HepG2 (cell line): ENCODE measurements around the gene SLIT1. TPM values are rescaled to one million over a fixed set of nuclear protein-coding genes. Genes with fewer than 3 reads are reported as not detected.
A peak's percentile ranks its signal among the peaks of the same experiment; 100 is the strongest.

Source experiments
- ESRRA ChIP-seq: sonication (generic); formaldehyde crosslinking; IDR thresholded peaks from 2 replicates; pipeline ENCODE4 v1.5.1; 2020; ENCODE audit warnings: mild to moderate bottlenecking, low read depth, missing genetic modification reagents
- FOXA1 ChIP-seq, 2 experiments: fragments of 450-650 bp in 1 of 2; sonication (generic) in 1 of 2; formaldehyde crosslinking in 1 of 2; IDR thresholded peaks; 2 replicates each; pipeline versions ENCODE4 v1.4.0 to v1.6.1; 2016 to 2020; ENCODE audit warnings: missing genetic modification reagents in 1 of 2
- GATAD1 ChIP-seq: IDR thresholded peaks from 2 replicates; pipeline ENCODE4 v1.6.1; 2016; ENCODE audit warnings: missing genetic modification reagents, missing compliant biosample characterization
- JUND ChIP-seq: sonication (generic); formaldehyde crosslinking; IDR thresholded peaks from 2 replicates; pipeline ENCODE4 v1.8.0; 2022; ENCODE audit warnings: mild to moderate bottlenecking, missing genetic modification reagents
- KLF13 ChIP-seq: sonication (generic); formaldehyde crosslinking; IDR thresholded peaks from 2 replicates; pipeline ENCODE4 v1.4.0; 2020; ENCODE audit warnings: mild to moderate bottlenecking, missing genetic modification reagents
- MIER2 ChIP-seq: IDR thresholded peaks from 2 replicates; pipeline ENCODE4 v1.6.1; 2016; ENCODE audit warnings: missing biosample characterization, missing genetic modification reagents
- RAD21 ChIP-seq: fragments of 450-650 bp; formaldehyde crosslinking; IDR thresholded peaks from 2 replicates; pipeline ENCODE4 v1.5.0; 2020; ENCODE audit warnings: mild to moderate bottlenecking
- SNAPC2 ChIP-seq: sonication (generic); formaldehyde crosslinking; IDR thresholded peaks from 2 replicates; pipeline ENCODE4 v1.8.1; 2022; ENCODE audit warnings: mild to moderate bottlenecking, missing genetic modification reagents
- ZBTB21 ChIP-seq: sonication (generic); formaldehyde crosslinking; IDR thresholded peaks from 2 replicates; pipeline ENCODE4 v1.4.0; 2020; ENCODE audit warnings: missing genetic modification reagents
- ZNF343 ChIP-seq: sonication (generic); formaldehyde crosslinking; IDR thresholded peaks from 2 replicates; pipeline ENCODE4 v1.4.0; 2020; ENCODE audit warnings: mild to moderate bottlenecking, missing genetic modification reagents
- ZNF430 ChIP-seq: sonication (generic); formaldehyde crosslinking; IDR thresholded peaks from 2 replicates; pipeline ENCODE4 v1.9.0; 2021; ENCODE audit warnings: mild to moderate bottlenecking, missing genetic modification reagents
- ZNF558 ChIP-seq: sonication (generic); formaldehyde crosslinking; IDR thresholded peaks from 2 replicates; pipeline ENCODE4 v1.9.0; 2022; ENCODE audit warnings: mild to moderate bottlenecking, missing genetic modification reagents, borderline replicate concordance
- ZNF775 ChIP-seq: sonication (generic); formaldehyde crosslinking; IDR thresholded peaks from 2 replicates; pipeline ENCODE4 v1.4.0; 2020; ENCODE audit warnings: missing genetic modification reagents, mild to moderate bottlenecking, moderate library complexity, borderline replicate concordance
- ZNF776 ChIP-seq: sonication (generic); formaldehyde crosslinking; IDR thresholded peaks from 2 replicates; pipeline ENCODE4 v1.4.0; 2020; ENCODE audit warnings: mild to moderate bottlenecking, missing genetic modification reagents
- ZNF841 ChIP-seq: sonication (generic); formaldehyde crosslinking; IDR thresholded peaks from 2 replicates; pipeline ENCODE4 v1.8.1; 2023; ENCODE audit warnings: missing genetic modification reagents, borderline replicate concordance
- polyA plus RNA-seq, 8 experiments: library from polyadenylated mRNA; depleted of rRNA in 3 of 8; stranded (reverse) in 7 of 8; unstranded in 1 of 8; fragments of >200 nt; fragmentation: Illumina TruSeq in 4 of 8; extraction: Trizol in 4 of 8; gene quantifications; 2 replicates each; pipeline versions ENCODE4 v1.2.1 to v1.2.3, GENCODE V29; 2011 to 2016; ENCODE audit warnings: low read depth in 4 of 8, missing spikeins in 1 of 8, mixed read lengths in 1 of 8; ENCODE audit not compliant: insufficient read depth in 1 of 8
- total RNA-seq, 5 experiments: library from RNA; depleted of rRNA; stranded (reverse); fragments of >200 nt; fragmentation: Illumina TruSeq; extraction: Trizol; gene quantifications; 2 replicates each; pipeline ENCODE4 v1.2.3, GENCODE V29; 2016; ENCODE audit warnings: low read depth in 1 of 5
- TF ChIP-seq, protein P1 (sequence below): sonication (generic); formaldehyde crosslinking; IDR thresholded peaks from 2 replicates; pipeline ENCODE4 v1.4.0; 2020; ENCODE audit warnings: missing genetic modification reagents
- TF ChIP-seq, protein P2 (sequence below): sonication (generic); formaldehyde crosslinking; IDR thresholded peaks from 2 replicates; pipeline ENCODE4 v1.5.0; 2020; ENCODE audit warnings: missing genetic modification reagents
- TF ChIP-seq, protein P3 (sequence below): sonication (generic); formaldehyde crosslinking; IDR thresholded peaks from 2 replicates; pipeline ENCODE4 v1.5.1; 2020; ENCODE audit warnings: mild to moderate bottlenecking, missing genetic modification reagents, moderate library complexity
- TF ChIP-seq, protein P4 (sequence below): sonication (generic); formaldehyde crosslinking; IDR thresholded peaks from 2 replicates; pipeline ENCODE4 v1.5.0; 2020; ENCODE audit warnings: mild to moderate bottlenecking, missing genetic modification reagents, moderate library complexity
- TF ChIP-seq, protein P5 (sequence below): sonication (generic); formaldehyde crosslinking; IDR thresholded peaks from 2 replicates; pipeline ENCODE4 v1.4.0; 2020; ENCODE audit warnings: missing genetic modification reagents

The SLIT1 gene
- total and polyA plus RNA-seq, 2 of the 13 experiments (the other 11 are each of a cell fraction or from before 2014, with no cell fraction given) = 0.09 to 0.33 TPM

DNA sequence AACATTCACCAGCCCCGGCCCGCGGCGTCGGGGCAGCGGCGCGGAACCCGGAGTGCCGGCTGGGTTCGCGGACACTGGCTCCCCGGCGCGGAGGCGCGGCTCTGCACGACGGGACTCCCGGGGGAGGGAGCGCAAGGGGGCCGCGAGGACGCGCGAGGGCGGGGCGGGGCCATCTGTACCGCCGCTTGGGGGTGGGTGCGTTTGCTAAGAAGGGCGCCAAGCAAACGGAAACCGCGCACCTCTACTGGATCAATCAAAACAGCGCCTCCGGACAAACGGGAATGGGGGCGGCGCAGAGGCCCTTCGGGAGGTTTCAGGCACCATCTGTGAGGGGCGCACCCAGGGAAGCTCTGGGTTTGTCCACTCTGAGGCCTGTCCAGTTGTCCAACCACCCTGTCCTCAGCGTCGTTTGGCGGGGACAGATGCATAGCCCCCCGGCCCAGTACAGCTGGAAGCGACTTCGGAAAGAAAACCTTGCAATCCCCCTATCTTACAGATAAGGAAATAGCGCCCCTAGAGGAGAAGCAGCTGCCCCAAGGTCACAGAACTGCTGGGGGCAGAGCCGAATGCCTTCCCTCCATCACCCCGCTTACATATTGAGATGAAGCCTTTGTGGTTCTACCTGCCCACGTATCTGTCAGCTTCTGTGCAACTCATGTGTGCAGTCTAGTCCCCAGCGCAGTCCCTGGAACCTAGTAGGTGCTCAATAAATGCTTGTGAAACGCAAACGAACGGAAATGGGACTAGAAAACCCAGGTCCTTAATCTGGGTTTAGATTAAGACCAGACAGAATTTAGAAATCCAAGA is 10.7 kb upstream of the SLIT1 start (continued):
- TF ChIP-seq, protein P1, sequence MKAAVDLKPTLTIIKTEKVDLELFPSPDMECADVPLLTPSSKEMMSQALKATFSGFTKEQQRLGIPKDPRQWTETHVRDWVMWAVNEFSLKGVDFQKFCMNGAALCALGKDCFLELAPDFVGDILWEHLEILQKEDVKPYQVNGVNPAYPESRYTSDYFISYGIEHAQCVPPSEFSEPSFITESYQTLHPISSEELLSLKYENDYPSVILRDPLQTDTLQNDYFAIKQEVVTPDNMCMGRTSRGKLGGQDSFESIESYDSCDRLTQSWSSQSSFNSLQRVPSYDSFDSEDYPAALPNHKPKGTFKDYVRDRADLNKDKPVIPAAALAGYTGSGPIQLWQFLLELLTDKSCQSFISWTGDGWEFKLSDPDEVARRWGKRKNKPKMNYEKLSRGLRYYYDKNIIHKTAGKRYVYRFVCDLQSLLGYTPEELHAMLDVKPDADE (CRISPR knock-in tag) = no peak
- no peak for TF ChIP-seq ZNF558
- no peak for TF ChIP-seq ZBTB21
- TF ChIP-seq JUND (CRISPR knock-in tag) = no peak
- TF ChIP-seq ZNF343 (CRISPR knock-in tag) = no peak
- TF ChIP-seq MIER2 (CRISPR knock-in tag) = 0 out of 2 replicates have a peak, but pooled peaks have one; percentile 28
- TF ChIP-seq, protein P2, sequence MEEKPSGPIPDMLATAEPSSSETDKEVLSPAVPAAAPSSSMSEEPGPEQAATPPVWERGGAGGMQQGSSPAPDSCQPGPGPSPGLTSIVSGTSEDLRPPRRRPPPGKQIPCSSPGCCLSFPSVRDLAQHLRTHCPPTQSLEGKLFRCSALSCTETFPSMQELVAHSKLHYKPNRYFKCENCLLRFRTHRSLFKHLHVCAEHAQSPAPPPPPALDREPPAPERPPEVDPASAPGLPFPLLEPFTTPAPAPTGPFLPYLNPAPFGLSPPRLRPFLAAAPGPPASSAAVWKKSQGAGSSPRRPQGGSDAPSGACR (CRISPR knock-in tag) = no peak
- TF ChIP-seq FOXA1 (IDR thresholded peaks at IDR 0.05) = no peak
- no peak for TF ChIP-seq FOXA1 (CRISPR knock-in tag; IDR thresholded peaks at IDR 0.05)
- no peak for TF ChIP-seq GATAD1
- TF ChIP-seq ESRRA (CRISPR knock-in tag) = 0 out of 2 replicates have a peak, but pooled peaks have one; percentile 56
- TF ChIP-seq, protein P3, sequence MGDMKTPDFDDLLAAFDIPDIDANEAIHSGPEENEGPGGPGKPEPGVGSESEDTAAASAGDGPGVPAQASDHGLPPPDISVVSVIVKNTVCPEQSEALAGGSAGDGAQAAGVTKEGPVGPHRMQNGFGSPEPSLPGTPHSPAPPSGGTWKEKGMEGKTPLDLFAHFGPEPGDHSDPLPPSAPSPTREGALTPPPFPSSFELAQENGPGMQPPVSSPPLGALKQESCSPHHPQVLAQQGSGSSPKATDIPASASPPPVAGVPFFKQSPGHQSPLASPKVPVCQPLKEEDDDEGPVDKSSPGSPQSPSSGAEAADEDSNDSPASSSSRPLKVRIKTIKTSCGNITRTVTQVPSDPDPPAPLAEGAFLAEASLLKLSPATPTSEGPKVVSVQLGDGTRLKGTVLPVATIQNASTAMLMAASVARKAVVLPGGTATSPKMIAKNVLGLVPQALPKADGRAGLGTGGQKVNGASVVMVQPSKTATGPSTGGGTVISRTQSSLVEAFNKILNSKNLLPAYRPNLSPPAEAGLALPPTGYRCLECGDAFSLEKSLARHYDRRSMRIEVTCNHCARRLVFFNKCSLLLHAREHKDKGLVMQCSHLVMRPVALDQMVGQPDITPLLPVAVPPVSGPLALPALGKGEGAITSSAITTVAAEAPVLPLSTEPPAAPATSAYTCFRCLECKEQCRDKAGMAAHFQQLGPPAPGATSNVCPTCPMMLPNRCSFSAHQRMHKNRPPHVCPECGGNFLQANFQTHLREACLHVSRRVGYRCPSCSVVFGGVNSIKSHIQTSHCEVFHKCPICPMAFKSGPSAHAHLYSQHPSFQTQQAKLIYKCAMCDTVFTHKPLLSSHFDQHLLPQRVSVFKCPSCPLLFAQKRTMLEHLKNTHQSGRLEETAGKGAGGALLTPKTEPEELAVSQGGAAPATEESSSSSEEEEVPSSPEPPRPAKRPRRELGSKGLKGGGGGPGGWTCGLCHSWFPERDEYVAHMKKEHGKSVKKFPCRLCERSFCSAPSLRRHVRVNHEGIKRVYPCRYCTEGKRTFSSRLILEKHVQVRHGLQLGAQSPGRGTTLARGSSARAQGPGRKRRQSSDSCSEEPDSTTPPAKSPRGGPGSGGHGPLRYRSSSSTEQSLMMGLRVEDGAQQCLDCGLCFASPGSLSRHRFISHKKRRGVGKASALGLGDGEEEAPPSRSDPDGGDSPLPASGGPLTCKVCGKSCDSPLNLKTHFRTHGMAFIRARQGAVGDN (CRISPR knock-in tag) = peak; percentile 48; the same call in 1 of the 2 replicates
- TF ChIP-seq ZNF841 (CRISPR knock-in tag) = no peak
- TF ChIP-seq, protein P4, sequence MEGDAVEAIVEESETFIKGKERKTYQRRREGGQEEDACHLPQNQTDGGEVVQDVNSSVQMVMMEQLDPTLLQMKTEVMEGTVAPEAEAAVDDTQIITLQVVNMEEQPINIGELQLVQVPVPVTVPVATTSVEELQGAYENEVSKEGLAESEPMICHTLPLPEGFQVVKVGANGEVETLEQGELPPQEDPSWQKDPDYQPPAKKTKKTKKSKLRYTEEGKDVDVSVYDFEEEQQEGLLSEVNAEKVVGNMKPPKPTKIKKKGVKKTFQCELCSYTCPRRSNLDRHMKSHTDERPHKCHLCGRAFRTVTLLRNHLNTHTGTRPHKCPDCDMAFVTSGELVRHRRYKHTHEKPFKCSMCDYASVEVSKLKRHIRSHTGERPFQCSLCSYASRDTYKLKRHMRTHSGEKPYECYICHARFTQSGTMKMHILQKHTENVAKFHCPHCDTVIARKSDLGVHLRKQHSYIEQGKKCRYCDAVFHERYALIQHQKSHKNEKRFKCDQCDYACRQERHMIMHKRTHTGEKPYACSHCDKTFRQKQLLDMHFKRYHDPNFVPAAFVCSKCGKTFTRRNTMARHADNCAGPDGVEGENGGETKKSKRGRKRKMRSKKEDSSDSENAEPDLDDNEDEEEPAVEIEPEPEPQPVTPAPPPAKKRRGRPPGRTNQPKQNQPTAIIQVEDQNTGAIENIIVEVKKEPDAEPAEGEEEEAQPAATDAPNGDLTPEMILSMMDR = peak; percentile 69
- TF ChIP-seq KLF13 = no peak
- TF ChIP-seq ZNF775 (CRISPR knock-in tag) = no peak
- TF ChIP-seq ZNF430 (CRISPR knock-in tag) = no peak
- TF ChIP-seq, protein P5, sequence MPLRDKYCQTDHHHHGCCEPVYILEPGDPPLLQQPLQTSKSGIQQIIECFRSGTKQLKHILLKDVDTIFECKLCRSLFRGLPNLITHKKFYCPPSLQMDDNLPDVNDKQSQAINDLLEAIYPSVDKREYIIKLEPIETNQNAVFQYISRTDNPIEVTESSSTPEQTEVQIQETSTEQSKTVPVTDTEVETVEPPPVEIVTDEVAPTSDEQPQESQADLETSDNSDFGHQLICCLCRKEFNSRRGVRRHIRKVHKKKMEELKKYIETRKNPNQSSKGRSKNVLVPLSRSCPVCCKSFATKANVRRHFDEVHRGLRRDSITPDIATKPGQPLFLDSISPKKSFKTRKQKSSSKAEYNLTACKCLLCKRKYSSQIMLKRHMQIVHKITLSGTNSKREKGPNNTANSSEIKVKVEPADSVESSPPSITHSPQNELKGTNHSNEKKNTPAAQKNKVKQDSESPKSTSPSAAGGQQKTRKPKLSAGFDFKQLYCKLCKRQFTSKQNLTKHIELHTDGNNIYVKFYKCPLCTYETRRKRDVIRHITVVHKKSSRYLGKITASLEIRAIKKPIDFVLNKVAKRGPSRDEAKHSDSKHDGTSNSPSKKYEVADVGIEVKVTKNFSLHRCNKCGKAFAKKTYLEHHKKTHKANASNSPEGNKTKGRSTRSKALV = peak; percentile 80
- peak; percentile 58; the same call in 1 of the 2 replicates for TF ChIP-seq RAD21
- no peak for TF ChIP-seq ZNF776 (CRISPR knock-in tag)
- TF ChIP-seq SNAPC2 (CRISPR knock-in tag) = no peak
